Measurements from ENCODE around the gene SYT1. TPM values are rescaled to one million over a fixed set of nuclear protein-coding genes. Genes with fewer than 3 reads are reported as not detected.

SYT1 gene
- total and polyA plus RNA-seq, 2 donors (not counting 1 experiment from before 2014, with no cell fraction given) = 0.90 to 2.1 TPM

DNA sequence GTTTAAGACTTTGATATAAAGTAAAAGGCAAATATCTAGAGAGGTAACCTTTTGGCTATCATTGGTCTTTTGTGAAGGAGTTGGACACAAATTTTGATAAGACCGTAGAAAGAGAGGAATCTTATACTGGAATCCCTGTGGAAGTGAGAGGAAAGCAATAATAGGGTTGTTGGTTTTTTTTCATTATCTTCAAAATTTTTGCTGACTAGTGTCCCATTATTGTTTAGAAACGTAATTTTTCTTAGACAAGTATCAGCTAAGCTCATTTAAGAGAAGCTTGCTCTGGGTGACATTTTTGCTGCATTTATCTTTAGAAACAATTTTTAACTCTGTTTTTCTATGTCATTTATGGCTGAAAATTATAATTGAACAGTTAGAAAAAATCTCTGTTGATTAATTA, 300.3 kb downstream of the SYT1 start:
- Histone ChIP-seq H3K4me2 (ENCODE audit: extremely low read depth, insufficient read depth, low read length) (no peak overlapping the region), H3K9ac (ENCODE audit: insufficient read depth, low read length) (no peak overlapping the region), H3K79me2 (ENCODE audit: control insufficient read depth, insufficient read depth, low read length) (no peaks in the 10 kb centered on the region), H3K9me3 (ENCODE audit: control insufficient read depth, insufficient read depth, low read depth, low read length) (no peaks in the 10 kb centered on the region), H3K36me3 (ENCODE audit: control insufficient read depth, insufficient read depth, low read length) (no peaks in the 10 kb centered on the region), H2AFZ (ENCODE audit: low read length) (no peak overlapping the region), H3K4me1 (ENCODE audit: control insufficient read depth, extremely low read depth, insufficient read depth, low read length) (no peaks in the 10 kb centered on the region), H3K4me3 (replicated peaks in 1 of 4; ENCODE audit: control extremely low read depth in 1 of 4, insufficient read depth in 1 of 4, low read depth in 3 of 4, low read length in 4 of 4) (no peak overlapping the region), H4K20me1 (ENCODE audit: control insufficient read depth, extremely low read depth, insufficient read depth, low read length) (no peaks in the 10 kb centered on the region), H3K27ac (ENCODE audit: insufficient read depth, low read length) (no peak overlapping the region), H3K27me3 (ENCODE audit: control insufficient read depth, insufficient read depth, low read length) (no peaks in the 10 kb centered on the region)
- TF ChIP-seq, protein P1, sequence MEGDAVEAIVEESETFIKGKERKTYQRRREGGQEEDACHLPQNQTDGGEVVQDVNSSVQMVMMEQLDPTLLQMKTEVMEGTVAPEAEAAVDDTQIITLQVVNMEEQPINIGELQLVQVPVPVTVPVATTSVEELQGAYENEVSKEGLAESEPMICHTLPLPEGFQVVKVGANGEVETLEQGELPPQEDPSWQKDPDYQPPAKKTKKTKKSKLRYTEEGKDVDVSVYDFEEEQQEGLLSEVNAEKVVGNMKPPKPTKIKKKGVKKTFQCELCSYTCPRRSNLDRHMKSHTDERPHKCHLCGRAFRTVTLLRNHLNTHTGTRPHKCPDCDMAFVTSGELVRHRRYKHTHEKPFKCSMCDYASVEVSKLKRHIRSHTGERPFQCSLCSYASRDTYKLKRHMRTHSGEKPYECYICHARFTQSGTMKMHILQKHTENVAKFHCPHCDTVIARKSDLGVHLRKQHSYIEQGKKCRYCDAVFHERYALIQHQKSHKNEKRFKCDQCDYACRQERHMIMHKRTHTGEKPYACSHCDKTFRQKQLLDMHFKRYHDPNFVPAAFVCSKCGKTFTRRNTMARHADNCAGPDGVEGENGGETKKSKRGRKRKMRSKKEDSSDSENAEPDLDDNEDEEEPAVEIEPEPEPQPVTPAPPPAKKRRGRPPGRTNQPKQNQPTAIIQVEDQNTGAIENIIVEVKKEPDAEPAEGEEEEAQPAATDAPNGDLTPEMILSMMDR (conservative IDR thresholded peaks at IDR 0.05 in 1 of 2, IDR thresholded peaks at IDR 0.05 in 1 of 2; ENCODE audit: low read depth in 1 of 2, low read length in 2 of 2) = no peak
- TF ChIP-seq EZH2 (IDR thresholded peaks at IDR 0.05; ENCODE audit: low read length, missing control alignments) = no peak
- no peak for DNase-seq (ENCODE audit: low read depth in 2 of 2)

DNA sequence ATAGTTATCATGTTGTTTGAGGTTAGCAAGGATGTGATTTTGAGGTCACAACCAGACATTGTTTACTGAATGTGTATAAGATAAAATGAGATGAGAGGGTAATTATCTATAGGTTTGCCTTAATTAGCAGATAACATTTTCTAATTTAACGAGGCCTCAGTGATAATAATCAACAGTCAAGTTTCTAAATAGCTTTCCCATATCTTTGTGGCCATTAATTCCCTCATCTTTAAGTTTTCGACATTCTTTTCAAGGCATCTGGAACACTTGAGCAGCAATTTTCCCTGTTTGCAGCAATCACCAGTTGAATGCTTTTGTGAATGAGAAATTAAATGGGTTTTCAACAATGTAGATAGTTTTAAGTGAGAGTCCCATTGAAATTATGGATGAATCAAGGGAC, 304.1 kb downstream of the SYT1 start:
- H3K4me1 ChIP-seq (ENCODE audit: control insufficient read depth, extremely low read depth, insufficient read depth, low read length) = no peaks in the 10 kb centered on the region
- no peaks in the 10 kb centered on the region for H3K36me3 ChIP-seq (ENCODE audit: control insufficient read depth, insufficient read depth, low read length)
- no peaks in the 10 kb centered on the region for H4K20me1 ChIP-seq (ENCODE audit: control insufficient read depth, extremely low read depth, insufficient read depth, low read length)
- H3K27ac ChIP-seq (ENCODE audit: insufficient read depth, low read length) = no peak overlapping the region
- H2AFZ ChIP-seq (ENCODE audit: low read length) = no peak overlapping the region
- TF ChIP-seq, protein P1 (conservative IDR thresholded peaks at IDR 0.05 in 1 of 2, IDR thresholded peaks at IDR 0.05 in 1 of 2; ENCODE audit: low read depth in 1 of 2, low read length in 2 of 2) = no peak
- TF ChIP-seq EZH2 (IDR thresholded peaks at IDR 0.05; ENCODE audit: low read length, missing control alignments) = no peak
- no peak overlapping the region for H3K4me3 ChIP-seq (replicated peaks in 1 of 4; ENCODE audit: control extremely low read depth in 1 of 4, insufficient read depth in 1 of 4, low read depth in 3 of 4, low read length in 4 of 4)
- H3K4me2 ChIP-seq (ENCODE audit: extremely low read depth, insufficient read depth, low read length) = no peak overlapping the region
- DNase-seq (ENCODE audit: low read depth in 2 of 2) = no peak
- H3K27me3 ChIP-seq (ENCODE audit: control insufficient read depth, insufficient read depth, low read length) = no peaks in the 10 kb centered on the region
- no peak overlapping the region for H3K9ac ChIP-seq (ENCODE audit: insufficient read depth, low read length)
- no peaks in the 10 kb centered on the region for H3K9me3 ChIP-seq (ENCODE audit: control insufficient read depth, insufficient read depth, low read depth, low read length)
- no peaks in the 10 kb centered on the region for H3K79me2 ChIP-seq (ENCODE audit: control insufficient read depth, insufficient read depth, low read length)

DNA sequence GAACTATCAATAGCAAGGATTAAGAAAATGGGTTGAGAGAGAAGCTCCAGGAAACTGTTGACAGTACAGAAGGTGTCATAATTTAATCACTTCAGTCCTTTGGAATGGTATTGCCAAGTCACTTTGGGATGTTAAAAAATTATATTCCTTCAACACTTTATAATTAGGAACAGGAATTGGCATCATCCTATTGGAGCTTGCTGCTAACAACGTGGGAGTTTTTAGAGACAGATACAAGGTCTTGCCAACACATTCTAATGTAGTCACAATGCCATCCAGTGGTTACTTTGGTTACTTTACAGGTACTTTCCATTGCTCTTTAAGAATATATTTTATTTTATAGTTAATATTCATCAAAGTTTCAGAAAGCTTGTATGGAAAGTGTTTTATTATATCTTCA, 310.1 kb downstream of the SYT1 start:
- Histone ChIP-seq H4K20me1 (ENCODE audit: control insufficient read depth, extremely low read depth, insufficient read depth, low read length) (no peaks in the 10 kb centered on the region), H3K4me1 (ENCODE audit: control insufficient read depth, extremely low read depth, insufficient read depth, low read length) (no peaks in the 10 kb centered on the region), H3K4me2 (ENCODE audit: extremely low read depth, insufficient read depth, low read length) (no peak overlapping the region), H3K79me2 (ENCODE audit: control insufficient read depth, insufficient read depth, low read length) (no peaks in the 10 kb centered on the region), H3K27ac (ENCODE audit: insufficient read depth, low read length) (no peak overlapping the region), H3K9ac (ENCODE audit: insufficient read depth, low read length) (no peak overlapping the region), H3K27me3 (ENCODE audit: control insufficient read depth, insufficient read depth, low read length) (no peaks in the 10 kb centered on the region), H2AFZ (ENCODE audit: low read length) (no peak overlapping the region), H3K4me3 (replicated peaks in 1 of 4; ENCODE audit: control extremely low read depth in 1 of 4, insufficient read depth in 1 of 4, low read depth in 3 of 4, low read length in 4 of 4) (no peak overlapping the region), H3K36me3 (ENCODE audit: control insufficient read depth, insufficient read depth, low read length) (no peaks in the 10 kb centered on the region), H3K9me3 (ENCODE audit: control insufficient read depth, insufficient read depth, low read depth, low read length) (no peaks in the 10 kb centered on the region)
- TF ChIP-seq, protein P1 (conservative IDR thresholded peaks at IDR 0.05 in 1 of 2, IDR thresholded peaks at IDR 0.05 in 1 of 2; ENCODE audit: low read depth in 1 of 2, low read length in 2 of 2) = peak; percentile 10 to 44
- no peak for TF ChIP-seq EZH2 (IDR thresholded peaks at IDR 0.05; ENCODE audit: low read length, missing control alignments)
- DNase-seq (ENCODE audit: low read depth in 2 of 2) = peak; percentile 71 to 86
